Measurements from ENCODE around the gene URM1.
"Not testable (repeated sequence)": the region's sequence is repeated elsewhere in the genome, so short reads cannot be mapped to it uniquely, and the experiment has no call there.

Gene URM1

GRCh38 chr9:128405077-128405779, 34.1 kb downstream of the URM1 start:
- no peaks in the 10 kb centered on the region for H3K36me3 ChIP-seq (ENCODE audit: control insufficient read depth in 5 of 5, insufficient read depth in 5 of 5, low read length in 5 of 5)
- H3K4me3 ChIP-seq (ENCODE audit: low read depth in 1 of 5, low read length in 5 of 5), result no peak overlapping the region
- H3K27me3 ChIP-seq (ENCODE audit: control insufficient read depth in 5 of 5, insufficient read depth in 4 of 5, low read length in 5 of 5), result peaks cover 7 to 22% (median 16%) of the 10 kb centered on the region in 5 donors
- peaks cover 0 to 6% (median 0%) of the 10 kb centered on the region in 5 donors for H3K4me1 ChIP-seq (ENCODE audit: control insufficient read depth in 5 of 5, insufficient read depth in 5 of 5, low read length in 5 of 5)
- H3K27ac ChIP-seq (ENCODE audit: low read depth, low read length), result no peak overlapping the region
- H3K9ac ChIP-seq (ENCODE audit: low read length in 5 of 5), result no peak overlapping the region
- H3K9me3 ChIP-seq (ENCODE audit: control insufficient read depth in 5 of 5, low read length in 5 of 5), result no peaks in the 10 kb centered on the region

- Histone ChIP-seq H3K27me3 (ENCODE audit: control insufficient read depth in 5 of 5, insufficient read depth in 4 of 5, low read length in 5 of 5) (peaks cover 6 to 22% (median 16%) of the 10 kb centered on the region in 5 donors), H3K4me1 (ENCODE audit: control insufficient read depth in 5 of 5, insufficient read depth in 5 of 5, low read length in 5 of 5) (peaks cover 0 to 6% (median 0%) of the 10 kb centered on the region in 5 donors), H3K4me3 (ENCODE audit: low read depth in 1 of 5, low read length in 5 of 5) (no peak overlapping the region), H3K9ac (ENCODE audit: low read length in 5 of 5) (no peak overlapping the region), H3K27ac (ENCODE audit: low read depth, low read length) (no peak overlapping the region), H3K9me3 (ENCODE audit: control insufficient read depth in 5 of 5, low read length in 5 of 5) (no peaks in the 10 kb centered on the region), H3K36me3 (ENCODE audit: control insufficient read depth in 5 of 5, insufficient read depth in 5 of 5, low read length in 5 of 5) (no peaks in the 10 kb centered on the region)
These were observed 34.6 kb downstream of the URM1 start for GRCh38 chr9:128405780-128406171.

GRCh38 chr9:128406848-128407391, 35.7 kb downstream of the URM1 start:
- H3K27me3 ChIP-seq (ENCODE audit: control insufficient read depth in 5 of 5, insufficient read depth in 4 of 5, low read length in 5 of 5), result peaks cover 6 to 24% (median 18%) of the 10 kb centered on the region in 5 donors
- peaks cover 0 to 6% (median 0%) of the 10 kb centered on the region in 5 donors for H3K4me1 ChIP-seq (ENCODE audit: control insufficient read depth in 5 of 5, insufficient read depth in 5 of 5, low read length in 5 of 5)
- H3K27ac ChIP-seq (ENCODE audit: low read depth, low read length), result no peak overlapping the region
- no peak overlapping the region for H3K4me3 ChIP-seq (ENCODE audit: low read depth in 1 of 5, low read length in 5 of 5)
- no peak overlapping the region for H3K9ac ChIP-seq (ENCODE audit: low read length in 5 of 5)
- no peaks in the 10 kb centered on the region for H3K36me3 ChIP-seq (ENCODE audit: control insufficient read depth in 5 of 5, insufficient read depth in 5 of 5, low read length in 5 of 5)
- H3K9me3 ChIP-seq (ENCODE audit: control insufficient read depth in 5 of 5, low read length in 5 of 5), result no peaks in the 10 kb centered on the region

GRCh38 chr9:128408963-128409431, 37.8 kb downstream of the URM1 start:
- Histone ChIP-seq H3K9ac (ENCODE audit: low read length in 5 of 5) (no peak overlapping the region), H3K36me3 (ENCODE audit: control insufficient read depth in 5 of 5, insufficient read depth in 5 of 5, low read length in 5 of 5) (no peaks in the 10 kb centered on the region), H3K4me3 (ENCODE audit: low read depth in 1 of 5, low read length in 5 of 5) (no peak overlapping the region), H3K4me1 (ENCODE audit: control insufficient read depth in 5 of 5, insufficient read depth in 5 of 5, low read length in 5 of 5) (peaks cover 0 to 9% (median 0%) of the 10 kb centered on the region in 5 donors), H3K27me3 (ENCODE audit: control insufficient read depth in 5 of 5, insufficient read depth in 4 of 5, low read length in 5 of 5) (peaks cover 11 to 33% (median 18%) of the 10 kb centered on the region in 5 donors), H3K9me3 (ENCODE audit: control insufficient read depth in 5 of 5, low read length in 5 of 5) (no peaks in the 10 kb centered on the region), H3K27ac (ENCODE audit: low read depth, low read length) (no peak overlapping the region)

GRCh38 chr9:128409450-128409849, 38.3 kb downstream of the URM1 start:
- H3K9ac ChIP-seq (ENCODE audit: low read length in 5 of 5), result no peak overlapping the region
- H3K4me1 ChIP-seq (ENCODE audit: control insufficient read depth in 5 of 5, insufficient read depth in 5 of 5, low read length in 5 of 5), result peaks cover 0 to 9% (median 0%) of the 10 kb centered on the region in 5 donors
- H3K27ac ChIP-seq (ENCODE audit: low read depth, low read length), result no peak overlapping the region
- H3K9me3 ChIP-seq (ENCODE audit: control insufficient read depth in 5 of 5, low read length in 5 of 5), result no peaks in the 10 kb centered on the region
- peaks cover 13 to 33% (median 20%) of the 10 kb centered on the region in 5 donors for H3K27me3 ChIP-seq (ENCODE audit: control insufficient read depth in 5 of 5, insufficient read depth in 4 of 5, low read length in 5 of 5)
- no peak overlapping the region for H3K4me3 ChIP-seq (ENCODE audit: low read depth in 1 of 5, low read length in 5 of 5)
- H3K36me3 ChIP-seq (ENCODE audit: control insufficient read depth in 5 of 5, insufficient read depth in 5 of 5, low read length in 5 of 5), result no peaks in the 10 kb centered on the region

GRCh38 chr9:128409978-128410377, 38.8 kb downstream of the URM1 start:
- Histone ChIP-seq H3K27me3 (ENCODE audit: control insufficient read depth in 5 of 5, insufficient read depth in 4 of 5, low read length in 5 of 5) (peaks cover 17 to 36% (median 24%) of the 10 kb centered on the region in 5 donors), H3K36me3 (ENCODE audit: control insufficient read depth in 5 of 5, insufficient read depth in 5 of 5, low read length in 5 of 5) (no peaks in the 10 kb centered on the region), H3K4me3 (ENCODE audit: low read depth in 1 of 5, low read length in 5 of 5) (no peak overlapping the region), H3K4me1 (ENCODE audit: control insufficient read depth in 5 of 5, insufficient read depth in 5 of 5, low read length in 5 of 5) (peaks cover 0 to 9% (median 0%) of the 10 kb centered on the region in 5 donors), H3K9ac (ENCODE audit: low read length in 5 of 5) (no peak overlapping the region), H3K27ac (ENCODE audit: low read depth, low read length) (no peak overlapping the region), H3K9me3 (ENCODE audit: control insufficient read depth in 5 of 5, low read length in 5 of 5) (no peaks in the 10 kb centered on the region)

- peaks cover 0 to 9% (median 0%) of the 10 kb centered on the region in 5 donors for H3K4me1 ChIP-seq (ENCODE audit: control insufficient read depth in 5 of 5, insufficient read depth in 5 of 5, low read length in 5 of 5)
- no peak overlapping the region for H3K9ac ChIP-seq (ENCODE audit: low read length in 5 of 5)
- H3K27ac ChIP-seq (ENCODE audit: low read depth, low read length), result no peak overlapping the region
- no peak overlapping the region for H3K4me3 ChIP-seq (ENCODE audit: low read depth in 1 of 5, low read length in 5 of 5)
- no peaks in the 10 kb centered on the region for H3K36me3 ChIP-seq (ENCODE audit: control insufficient read depth in 5 of 5, insufficient read depth in 5 of 5, low read length in 5 of 5)
- no peaks in the 10 kb centered on the region for H3K9me3 ChIP-seq (ENCODE audit: control insufficient read depth in 5 of 5, low read length in 5 of 5)
- H3K27me3 ChIP-seq (ENCODE audit: control insufficient read depth in 5 of 5, insufficient read depth in 4 of 5, low read length in 5 of 5), result peaks cover 23 to 36% (median 26%) of the 10 kb centered on the region in 5 donors
These were observed 40.4 kb downstream of the URM1 start for GRCh38 chr9:128411364-128412119.

GRCh38 chr9:128412120-128412790, 41.1 kb downstream of the URM1 start:
- H3K27ac ChIP-seq (ENCODE audit: low read depth, low read length), result no peak overlapping the region
- no peaks in the 10 kb centered on the region for H3K36me3 ChIP-seq (ENCODE audit: control insufficient read depth in 5 of 5, insufficient read depth in 5 of 5, low read length in 5 of 5)
- no peaks in the 10 kb centered on the region for H3K9me3 ChIP-seq (ENCODE audit: control insufficient read depth in 5 of 5, low read length in 5 of 5)
- peaks cover 20 to 33% (median 26%) of the 10 kb centered on the region in 5 donors for H3K27me3 ChIP-seq (ENCODE audit: control insufficient read depth in 5 of 5, insufficient read depth in 4 of 5, low read length in 5 of 5)
- H3K9ac ChIP-seq (ENCODE audit: low read length in 5 of 5), result no peak overlapping the region
- no peak overlapping the region for H3K4me3 ChIP-seq (ENCODE audit: low read depth in 1 of 5, low read length in 5 of 5)
- peaks cover 0 to 9% (median 0%) of the 10 kb centered on the region in 5 donors for H3K4me1 ChIP-seq (ENCODE audit: control insufficient read depth in 5 of 5, insufficient read depth in 5 of 5, low read length in 5 of 5)

GRCh38 chr9:128413728-128414127, 42.6 kb downstream of the URM1 start:
- not testable (repeated sequence) for H3K4me1 ChIP-seq (ENCODE audit: control insufficient read depth in 5 of 5, insufficient read depth in 5 of 5, low read length in 5 of 5); H3K4me3 ChIP-seq (ENCODE audit: low read depth in 1 of 5, low read length in 5 of 5); H3K36me3 ChIP-seq (ENCODE audit: control insufficient read depth in 5 of 5, insufficient read depth in 5 of 5, low read length in 5 of 5); H3K27ac ChIP-seq (ENCODE audit: low read depth, low read length); H3K9me3 ChIP-seq (ENCODE audit: control insufficient read depth in 5 of 5, low read length in 5 of 5); H3K9ac ChIP-seq (ENCODE audit: low read length in 5 of 5)
- peaks cover 20 to 31% (median 24%) of the 10 kb centered on the region in 5 donors for H3K27me3 ChIP-seq (ENCODE audit: control insufficient read depth in 5 of 5, insufficient read depth in 4 of 5, low read length in 5 of 5)
